ENCODE measurements around the gene KRT84. TPM values are rescaled to one million over a fixed set of nuclear protein-coding genes. Genes with fewer than 3 reads are reported as not detected.

Gene KRT84
- total RNA-seq, 1 experiment from 2014 or later, result not detected

- CTCF ChIA-PET, result interaction anchor here (1.2 kb wide), 1 partner anchor 191 kb away, joined by 5 read pairs; no protein-coding TSS in a partner anchor
- DNase-seq (ENCODE audit: low spot score) (no peak), ATAC-seq (no peak)
- H3K36me3 Mint-ChIP-seq, result peaks cover 3% of the 10 kb centered on the region; the same call in 1 of the 2 replicates
- H3K27me3 Mint-ChIP-seq (ENCODE audit: low read depth), result no peaks in the 10 kb centered on the region
- no peak overlapping the region for H3K4me3 Mint-ChIP-seq
- POLR2A ChIA-PET, result no interaction called here
- H3K4me1 Mint-ChIP-seq, result no peaks in the 10 kb centered on the region
- TF ChIP-seq NR2C2 (CRISPR knock-in tag; IDR thresholded peaks at IDR 0.05) (no peak), IRF2 (CRISPR knock-in tag; IDR thresholded peaks at IDR 0.05; ENCODE audit: borderline replicate concordance, low read depth) (no peak), JUN (CRISPR knock-in tag; IDR thresholded peaks at IDR 0.05) (no peak), TP53 (CRISPR knock-in tag; IDR thresholded peaks at IDR 0.05) (no peak), RELA (CRISPR knock-in tag; IDR thresholded peaks at IDR 0.05; ENCODE audit: borderline replicate concordance) (no peak), MLX (CRISPR knock-in tag; IDR thresholded peaks at IDR 0.05) (no peak), USF1 (CRISPR knock-in tag; IDR thresholded peaks at IDR 0.05) (no peak), ZNF671 (CRISPR knock-in tag; IDR thresholded peaks at IDR 0.05) (no peak), CREM (CRISPR knock-in tag; IDR thresholded peaks at IDR 0.05) (no peak)
- TF ChIP-seq, protein P1, sequence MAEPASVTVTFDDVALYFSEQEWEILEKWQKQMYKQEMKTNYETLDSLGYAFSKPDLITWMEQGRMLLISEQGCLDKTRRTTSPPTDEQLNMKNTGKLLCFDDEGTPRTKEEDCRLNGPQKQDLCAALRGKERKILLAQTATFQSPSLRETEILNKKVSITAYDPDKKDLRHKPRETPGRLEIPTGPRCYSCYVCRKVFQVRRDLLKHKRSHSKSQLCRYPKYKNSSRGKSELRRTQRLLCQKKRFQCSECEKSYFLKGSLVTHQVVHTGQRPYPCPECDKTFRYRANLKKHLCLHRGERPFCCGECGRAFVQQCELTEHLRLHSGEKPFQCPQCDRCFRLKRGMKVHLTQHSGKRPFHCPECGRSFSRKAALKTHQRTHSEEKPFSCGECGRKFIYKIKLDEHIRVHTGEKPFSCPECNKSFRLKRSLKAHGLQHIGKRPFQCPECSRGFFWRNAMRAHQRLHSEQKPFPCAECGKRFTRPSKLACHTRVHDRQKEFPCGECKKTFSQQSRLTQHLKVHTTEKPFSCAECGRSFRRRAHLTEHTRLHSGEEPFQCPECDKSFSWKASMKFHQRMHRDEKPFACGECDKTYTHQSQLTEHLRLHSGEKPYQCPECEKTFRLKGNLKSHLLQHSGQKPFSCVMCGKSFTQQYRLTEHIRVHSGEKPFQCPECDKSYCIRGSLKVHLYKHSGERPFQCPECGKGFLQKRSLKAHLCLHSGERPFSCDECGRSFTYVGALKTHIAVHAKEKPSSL (CRISPR knock-in tag; conservative IDR thresholded peaks at IDR 0.05), result no peak
- H3K9me3 Mint-ChIP-seq, result peaks cover 13% of the 10 kb centered on the region
- no peak overlapping the region for H3K27ac Mint-ChIP-seq
These were observed 38.4 kb downstream of the KRT84 start for GRCh38 chr12:52347016-52347415.

DNA sequence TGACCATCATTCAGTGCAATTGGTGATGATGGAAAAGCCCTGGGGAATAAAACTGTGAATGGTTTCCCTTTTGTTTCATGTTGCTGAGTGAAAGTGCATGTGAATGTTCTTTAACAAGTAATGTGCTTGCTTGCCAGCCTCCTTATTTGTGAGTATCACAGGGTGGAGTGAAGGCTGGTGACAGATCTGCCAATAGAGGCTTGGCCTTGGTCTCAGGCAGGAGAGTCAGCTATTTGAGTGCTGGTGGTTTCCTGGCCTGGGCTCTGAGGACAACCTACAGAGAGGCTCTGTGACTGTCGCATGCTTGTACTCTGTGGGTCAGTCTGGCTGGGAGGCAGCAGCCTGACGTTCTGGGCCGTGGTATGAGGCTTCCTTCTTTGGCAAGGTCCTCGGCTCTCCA is 38.9 kb downstream of the KRT84 start:
- peaks cover 13% of the 10 kb centered on the region for H3K9me3 Mint-ChIP-seq
- no peak overlapping the region for H3K27ac Mint-ChIP-seq
- H3K4me1 Mint-ChIP-seq, result no peaks in the 10 kb centered on the region
- H3K36me3 Mint-ChIP-seq, result peaks cover 3% of the 10 kb centered on the region; the same call in 1 of the 2 replicates
- no peaks in the 10 kb centered on the region for H3K27me3 Mint-ChIP-seq (ENCODE audit: low read depth)
- DNase-seq (ENCODE audit: low spot score) (no peak), ATAC-seq (no peak)
- POLR2A ChIA-PET, result no interaction called here
- CTCF ChIA-PET, result interaction anchor here (0.8 kb wide), 1 partner anchor 15 kb away, joined by 3 read pairs; no protein-coding TSS in a partner anchor
- no peak overlapping the region for H3K4me3 Mint-ChIP-seq
- TF ChIP-seq ZNF232 (CRISPR knock-in tag; IDR thresholded peaks at IDR 0.05) (no peak), E2F4 (CRISPR knock-in tag; IDR thresholded peaks at IDR 0.05; ENCODE audit: borderline replicate concordance, low read depth) (no peak), NFE2L1 (CRISPR knock-in tag; IDR thresholded peaks at IDR 0.05) (no peak), ERG (CRISPR knock-in tag; IDR thresholded peaks at IDR 0.05) (no peak), ZNF138 (CRISPR knock-in tag; conservative IDR thresholded peaks at IDR 0.05) (no peak), ZNF396 (CRISPR knock-in tag; IDR thresholded peaks at IDR 0.05; ENCODE audit: borderline replicate concordance) (no peak), NR2C2 (CRISPR knock-in tag; IDR thresholded peaks at IDR 0.05) (no peak), E2F5 (CRISPR knock-in tag; IDR thresholded peaks at IDR 0.05) (no peak), ZNF671 (CRISPR knock-in tag; IDR thresholded peaks at IDR 0.05) (no peak), ZSCAN18 (CRISPR knock-in tag; IDR thresholded peaks at IDR 0.05) (no peak), ZMAT4 (CRISPR knock-in tag; IDR thresholded peaks at IDR 0.05) (no peak), NFYB (CRISPR knock-in tag; conservative IDR thresholded peaks at IDR 0.05; ENCODE audit: low read depth) (no peak), HMGA2 (CRISPR knock-in tag; IDR thresholded peaks at IDR 0.05) (no peak)
- TF ChIP-seq, protein P2, sequence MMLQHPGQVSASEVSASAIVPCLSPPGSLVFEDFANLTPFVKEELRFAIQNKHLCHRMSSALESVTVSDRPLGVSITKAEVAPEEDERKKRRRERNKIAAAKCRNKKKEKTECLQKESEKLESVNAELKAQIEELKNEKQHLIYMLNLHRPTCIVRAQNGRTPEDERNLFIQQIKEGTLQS (CRISPR knock-in tag; conservative IDR thresholded peaks at IDR 0.05), result no peak
- TF ChIP-seq, protein P3, sequence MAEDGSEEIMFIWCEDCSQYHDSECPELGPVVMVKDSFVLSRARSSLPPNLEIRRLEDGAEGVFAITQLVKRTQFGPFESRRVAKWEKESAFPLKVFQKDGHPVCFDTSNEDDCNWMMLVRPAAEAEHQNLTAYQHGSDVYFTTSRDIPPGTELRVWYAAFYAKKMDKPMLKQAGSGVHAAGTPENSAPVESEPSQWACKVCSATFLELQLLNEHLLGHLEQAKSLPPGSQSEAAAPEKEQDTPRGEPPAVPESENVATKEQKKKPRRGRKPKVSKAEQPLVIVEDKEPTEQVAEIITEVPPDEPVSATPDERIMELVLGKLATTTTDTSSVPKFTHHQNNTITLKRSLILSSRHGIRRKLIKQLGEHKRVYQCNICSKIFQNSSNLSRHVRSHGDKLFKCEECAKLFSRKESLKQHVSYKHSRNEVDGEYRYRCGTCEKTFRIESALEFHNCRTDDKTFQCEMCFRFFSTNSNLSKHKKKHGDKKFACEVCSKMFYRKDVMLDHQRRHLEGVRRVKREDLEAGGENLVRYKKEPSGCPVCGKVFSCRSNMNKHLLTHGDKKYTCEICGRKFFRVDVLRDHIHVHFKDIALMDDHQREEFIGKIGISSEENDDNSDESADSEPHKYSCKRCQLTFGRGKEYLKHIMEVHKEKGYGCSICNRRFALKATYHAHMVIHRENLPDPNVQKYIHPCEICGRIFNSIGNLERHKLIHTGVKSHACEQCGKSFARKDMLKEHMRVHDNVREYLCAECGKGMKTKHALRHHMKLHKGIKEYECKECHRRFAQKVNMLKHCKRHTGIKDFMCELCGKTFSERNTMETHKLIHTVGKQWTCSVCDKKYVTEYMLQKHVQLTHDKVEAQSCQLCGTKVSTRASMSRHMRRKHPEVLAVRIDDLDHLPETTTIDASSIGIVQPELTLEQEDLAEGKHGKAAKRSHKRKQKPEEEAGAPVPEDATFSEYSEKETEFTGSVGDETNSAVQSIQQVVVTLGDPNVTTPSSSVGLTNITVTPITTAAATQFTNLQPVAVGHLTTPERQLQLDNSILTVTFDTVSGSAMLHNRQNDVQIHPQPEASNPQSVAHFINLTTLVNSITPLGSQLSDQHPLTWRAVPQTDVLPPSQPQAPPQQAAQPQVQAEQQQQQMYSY (CRISPR knock-in tag; IDR thresholded peaks at IDR 0.05), result no peak

All from WTC11 (cell line).